Mammary microvascular endothelial cell (primary cell): ENCODE data around the gene ST3GAL5. TPM values are rescaled to one million over a fixed set of nuclear protein-coding genes. Genes with fewer than 3 reads are reported as not detected.

Experiments used
- total RNA-seq: library from RNA; depleted of rRNA; stranded (reverse); fragments of >200 nt; gene quantifications from 2 replicates; pipeline ENCODE4 v1.2.3, GENCODE V29; 2015

The ST3GAL5 gene
- total RNA-seq, result 6.7 and 10.7 TPM in 2 replicates

DNA sequence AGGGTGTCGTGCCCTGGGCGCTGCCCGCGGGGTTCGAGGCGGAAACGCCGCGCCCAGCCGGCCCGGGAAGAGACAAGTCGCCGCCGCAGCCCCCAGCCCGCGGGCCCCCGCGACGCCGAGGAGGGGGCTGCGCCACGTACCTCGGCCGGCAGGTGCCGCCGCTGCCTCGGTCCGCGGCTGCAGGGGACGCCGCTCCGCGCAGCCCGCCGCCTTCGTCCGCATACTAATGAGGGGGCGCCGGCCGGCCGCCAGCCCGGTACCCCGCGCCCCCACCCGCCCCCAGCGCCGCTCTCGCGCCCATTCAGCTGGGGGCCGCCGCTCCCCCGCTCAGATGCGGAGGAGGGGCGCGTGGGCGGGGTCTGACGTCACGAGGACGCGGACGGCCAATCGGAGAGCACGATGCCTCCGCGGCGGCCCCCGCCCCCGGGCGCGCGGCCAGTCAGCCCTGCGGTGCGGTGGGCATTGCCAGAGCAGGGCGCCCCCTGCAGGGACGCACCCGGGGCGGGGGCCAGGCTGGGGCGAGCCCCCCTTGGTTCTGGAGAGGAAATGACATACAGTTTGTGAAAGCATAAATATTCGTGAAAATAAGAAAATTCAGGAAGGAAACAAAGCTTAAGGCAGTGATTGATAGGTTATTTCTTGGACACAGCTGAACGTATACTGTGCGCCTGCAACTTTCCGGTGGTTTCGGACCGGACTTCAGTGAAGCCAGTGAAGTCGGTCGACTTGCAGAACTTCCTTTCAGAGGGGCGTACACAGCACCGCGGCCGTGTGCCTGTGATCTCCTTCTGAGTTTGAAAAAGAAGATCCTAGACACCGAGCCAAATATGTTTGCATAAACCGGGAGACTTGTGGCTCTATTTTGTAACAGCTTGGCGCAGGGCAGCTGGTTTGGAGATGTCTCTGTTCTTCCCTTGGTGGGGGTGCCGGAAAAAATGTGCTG lies at the start of gene ST3GAL5:
TSS of gene ST3GAL5 (minus strand) at position 307 of the 943 bp plus-strand sequence. CDS start at position 222, 85 bp downstream.

Other genes starting within 250 kb of the ST3GAL5 start
- not detected in 2 replicates for gene SFTPB, start 220.8 kb downstream of the ST3GAL5 start, total RNA-seq
- not detected in 2 replicates for gene GNLY, start 194.6 kb downstream of the ST3GAL5 start, total RNA-seq
- gene ATOH8, start 135.0 kb downstream of the ST3GAL5 start, total RNA-seq, result 15.4 and 17.1 TPM in 2 replicates
- gene POLR1A, start 216.9 kb upstream of the ST3GAL5 start, total RNA-seq, result 18.8 and 38.0 TPM in 2 replicates
- gene PTCD3, start 217.2 kb upstream of the ST3GAL5 start, total RNA-seq, result 48.6 and 56.4 TPM in 2 replicates